ENCODE measurements around the gene RASAL2. TPM values are rescaled to one million over a fixed set of nuclear protein-coding genes. Genes with fewer than 3 reads are reported as not detected.

The RASAL2 gene
- total and polyA plus RNA-seq, 2 of the 4 experiments (the other 2 are of a cell fraction) = 13.1 to 20.6 TPM

- ATAC-seq (ENCODE audit: low read depth) (no peak), DNase-seq (no peak)
- Histone ChIP-seq H2BK120ac (ENCODE audit: low read depth, low read length) (no peak overlapping the region), H3K56ac (ENCODE audit: extremely low read depth, insufficient read depth, low read length) (no peak overlapping the region), H3K4me3 (ENCODE audit: insufficient read depth, low read depth, low read length) (no peak overlapping the region), H3K14ac (replicated peaks; ENCODE audit: low read depth, low read length) (no peak overlapping the region), H2AK9ac (replicated peaks; ENCODE audit: low read depth, low read length, poor library complexity) (no peak overlapping the region), H3K27me3 (ENCODE audit: control insufficient read depth, insufficient read depth, low read length) (no peaks in the 10 kb centered on the region), H3K4me1 (ENCODE audit: control insufficient read depth, insufficient read depth, low read length) (no peaks in the 10 kb centered on the region), H2BK20ac (ENCODE audit: low read depth, low read length) (no peak overlapping the region), H3K27ac (ENCODE audit: insufficient read depth, low read length) (no peak overlapping the region), H3K4ac (ENCODE audit: low read depth, low read length) (no peak overlapping the region), H2AFZ (replicated peaks; ENCODE audit: low read length, poor library complexity) (no peak overlapping the region), H2BK5ac (ENCODE audit: low read depth, low read length, poor library complexity, severe bottlenecking) (no peak overlapping the region), H3K9ac (ENCODE audit: low read depth, low read length) (no peak overlapping the region), H3K9me1 (ENCODE audit: insufficient read depth, low read length) (no peaks in the 10 kb centered on the region), H3K4me2 (ENCODE audit: low read depth, low read length) (peak overlapping the region; percentile 27; the same call in 1 of the 2 replicates), H3K79me1 (ENCODE audit: low read depth in 1 of 2, low read length in 2 of 2) (no peaks in the 10 kb centered on the region), H4K5ac (ENCODE audit: low read depth, low read length) (no peak overlapping the region), H2AK5ac (ENCODE audit: low read depth, low read length) (no peak overlapping the region), H4K20me1 (ENCODE audit: insufficient read depth, low read length) (no peaks in the 10 kb centered on the region), H4K8ac (ENCODE audit: low read depth in 2 of 2, low read length in 2 of 2) (no peak overlapping the region), H4K91ac (ENCODE audit: insufficient read depth, low read depth, low read length) (no peak overlapping the region), H3K23ac (ENCODE audit: low read depth, low read length) (no peak overlapping the region), H2BK15ac (ENCODE audit: low read depth, low read length) (no peak overlapping the region), H3K9me3 (ENCODE audit: control insufficient read depth, insufficient read depth, low read length) (peaks cover 3% of the 10 kb centered on the region), H3K18ac (ENCODE audit: low read depth, low read length) (no peak overlapping the region), H3K36me3 (ENCODE audit: control insufficient read depth, insufficient read depth, low read length) (no peaks in the 10 kb centered on the region)
- no CpG with 5 or more reads among the region's 2 CpGs for WGBS, 2 experiments (ENCODE audit: extremely low coverage in 2 of 2, insufficient read length in 1 of 2)
- intact Hi-C loops (cut with micrococcal nuclease) (no loop called here), dilution Hi-C loops (cut with HindIII; ENCODE audit: low sequenced_read_pairs, unreplicated experiment) (loop anchor here (25.0 kb wide), 1 partner anchor 240 kb away; no protein-coding TSS in a partner anchor), in situ Hi-C loops (cut with MboI; ENCODE audit: low sequenced_read_pairs) (no loop called here)
- CTCF ChIA-PET = interaction anchor here (0.6 to 0.9 kb wide), 3 partner anchors 9 to 215 kb away, joined by 3 to 4 read pairs (median 3); no protein-coding TSS in a partner anchor
- TF ChIP-seq MXI1 (IDR thresholded peaks at IDR 0.05; ENCODE audit: borderline replicate concordance, low read depth, low read length) (no peak), MAZ (IDR thresholded peaks at IDR 0.05; ENCODE audit: borderline replicate concordance, low read depth, low read length) (peak; percentile 78)
- POLR2A ChIA-PET (ENCODE audit: unreplicated experiment) = interaction anchor here (0.6 kb wide), 1 partner anchor 37 kb away, joined by 3 read pairs; no protein-coding TSS in a partner anchor
- no TSS peak for BruUV-seq (replicated peaks)
Observed at GRCh38 chr1:178047403-178048093, 46.4 kb upstream of the RASAL2 start.
